GM12878 (cell line): ENCODE data around the gene ARHGEF25. TPM values are rescaled to one million over a fixed set of nuclear protein-coding genes. Genes with fewer than 3 reads are reported as not detected.

Experiments
- CBFB ChIP-seq: IDR thresholded peaks from 2 replicates; pipeline ENCODE4 v1.6.1; 2016; ENCODE audit warnings: antibody characterized with exemption, low read depth
- CHD1 ChIP-seq: IDR thresholded peaks from 2 replicates; pipeline ENCODE4 v1.6.1; 2012; ENCODE audit warnings: low read depth, low read length, improper control_type of control experiment
- CTCF ChIP-seq, 3 experiments: IDR thresholded peaks in 2 of 3; conservative IDR thresholded peaks in 1 of 3; 2 replicates each; pipeline ENCODE4 v1.5.1; 2011; ENCODE audit warnings: low read depth in 3 of 3, low read length in 3 of 3, mild to moderate bottlenecking in 3 of 3, control low read depth in 2 of 3, moderate library complexity in 2 of 3, inconsistent platforms in 1 of 3, mixed read lengths in 1 of 3; ENCODE audit not compliant: control insufficient read depth in 2 of 3, insufficient read depth in 1 of 3; ENCODE audit errors: extremely low read depth in 1 of 3
- E2F8 ChIP-seq: fragments of 450-650 bp; IDR thresholded peaks from 2 replicates; pipeline ENCODE4 v1.6.1; 2018; ENCODE audit warnings: mild to moderate bottlenecking, low read depth, moderate library complexity; ENCODE audit not compliant: partially characterized antibody
- EP300 ChIP-seq, 2 experiments: fragments of 150-350 bp in 1 of 2; IDR thresholded peaks; 2 replicates each; pipeline ENCODE4 v1.6.1; 2011 to 2012; ENCODE audit warnings: low read depth in 2 of 2, low read length in 2 of 2, borderline replicate concordance in 1 of 2, improper control_type of control experiment in 1 of 2, inconsistent platforms in 1 of 2; ENCODE audit not compliant: control insufficient read depth in 1 of 2
- KDM1A ChIP-seq: fragments of 200-600 bp; sonication (generic); IDR thresholded peaks from 2 replicates; pipeline ENCODE4 v1.6.1; 2016; ENCODE audit warnings: borderline replicate concordance
- MEF2B ChIP-seq: fragments of 450-650 bp; IDR thresholded peaks from 2 replicates; pipeline ENCODE4 v1.6.1; 2018; ENCODE audit warnings: mild to moderate bottlenecking, moderate library complexity; ENCODE audit not compliant: partially characterized antibody, poor library complexity, severe bottlenecking
- RB1 ChIP-seq: fragments of 450-650 bp; formaldehyde crosslinking; IDR thresholded peaks from 2 replicates; pipeline ENCODE4 v1.6.1; 2017; ENCODE audit warnings: mild to moderate bottlenecking, borderline replicate concordance
- SIX5 ChIP-seq: IDR thresholded peaks from 2 replicates; pipeline ENCODE4 v1.6.1; 2011; ENCODE audit warnings: mild to moderate bottlenecking, low read depth, low read length, moderate library complexity; ENCODE audit not compliant: severe bottlenecking
- SREBF2 ChIP-seq: IDR thresholded peaks from 2 replicates; pipeline ENCODE4 v1.6.1; 2012; ENCODE audit warnings: mild to moderate bottlenecking, low read length
- WRNIP1 ChIP-seq: IDR thresholded peaks from 2 replicates; pipeline ENCODE4 v1.6.1; 2011; ENCODE audit warnings: low read depth, low read length, improper control_type of control experiment, borderline replicate concordance
- polyA plus RNA-seq, 11 experiments: library from polyadenylated mRNA; depleted of rRNA in 4 of 11; unstranded in 6 of 11; stranded (reverse) in 5 of 11; fragments of >200 nt; fragmentation: Nextera tagmentation in 4 of 11; fragmentation: Illumina TruSeq in 1 of 11; extraction: Ambion mirVana in 4 of 11; extraction: Trizol in 1 of 11; gene quantifications; 1 replicate in 1 of 11; 2 replicates in 10 of 11; pipeline versions ENCODE4 v1.2.1 to v1.2.3, GENCODE V29; 2011 to 2016; ENCODE audit warnings: inconsistent platforms in 2 of 11, missing spikeins in 2 of 11, low read depth in 1 of 11
- total RNA-seq, 4 experiments: library from RNA; depleted of rRNA in 3 of 4; stranded (reverse); fragments of >200 nt in 3 of 4; fragmentation: Illumina TruSeq in 1 of 4; extraction: Trizol in 1 of 4; gene quantifications; 2 replicates each; pipeline versions ENCODE4 v1.2.1 to v1.2.3, GENCODE V29; 2013 to 2021

The ARHGEF25 gene
- total and polyA plus RNA-seq, 10 of the 15 experiments (the other 5 are each of a cell fraction or from before 2014, with no cell fraction given), result 0.08 to 4.5 (median 1.2) TPM; not detected in 3

GRCh38 chr12:57577981-57578758 lies 33.1 kb upstream of the ARHGEF25 start (continued):
- TF ChIP-seq E2F8, result no peak
- TF ChIP-seq SREBF2, result no peak
- TF ChIP-seq EP300 (IDR thresholded peaks at IDR 0.05; ENCODE audit: borderline replicate concordance in 1 of 2, control insufficient read depth in 1 of 2, low read depth in 2 of 2, low read length in 2 of 2), result no peak
- no peak for TF ChIP-seq RB1
- TF ChIP-seq CHD1, result no peak
- no peak for TF ChIP-seq KDM1A
- TF ChIP-seq CTCF (IDR thresholded peaks at IDR 0.05 in 2 of 3, conservative IDR thresholded peaks at IDR 0.05 in 1 of 3; ENCODE audit: control insufficient read depth in 2 of 3, extremely low read depth in 1 of 3, insufficient read depth in 1 of 3, low read depth in 3 of 3, low read length in 3 of 3), result no peak
- TF ChIP-seq WRNIP1, result no peak
- TF ChIP-seq MEF2B, result no peak
- TF ChIP-seq SIX5, result no peak
- TF ChIP-seq CBFB, result no peak
